GM19043 (cell line): ENCODE data around the gene EEFSEC.

Experiments used
- ATAC-seq: cut with Tn5 transposase; IDR thresholded peaks from one replicate; pipeline ENCODE4 v1.9.1; 2021; ENCODE audit warnings: low read depth; ENCODE audit not compliant: unreplicated experiment

EEFSEC gene

GRCh38 chr3:128453501-128454309 lies 300.4 kb downstream of the EEFSEC start:
- ATAC-seq, result no peak

- no peak for ATAC-seq
These were observed 301.0 kb downstream of the EEFSEC start for GRCh38 chr3:128454310-128454618.

GRCh38 chr3:128455116-128455515 lies 301.8 kb downstream of the EEFSEC start:
- no peak for ATAC-seq

GRCh38 chr3:128455786-128456748 lies 302.8 kb downstream of the EEFSEC start:
- ATAC-seq, result no peak

- ATAC-seq, result no peak
These were observed 303.8 kb downstream of the EEFSEC start for GRCh38 chr3:128456776-128457715.

- ATAC-seq, result no peak
These were observed 304.7 kb downstream of the EEFSEC start for GRCh38 chr3:128457937-128458336.
